Pulmonary artery endothelial cell (primary cell): Measurements from ENCODE around the gene MSRB3. TPM values are rescaled to one million over a fixed set of nuclear protein-coding genes. Genes with fewer than 3 reads are reported as not detected.
A peak's percentile ranks its signal among the peaks of the same experiment; 100 is the strongest.
"Not testable (repeated sequence)": the region's sequence is repeated elsewhere in the genome, so short reads cannot be mapped to it uniquely, and the experiment has no call there.

Experiments used
- DNase-seq: peaks from one replicate; pipeline ENCODE4 v3.0.0-alpha.2; 2011; ENCODE audit warnings: low read depth, low spot score
- total RNA-seq: library from RNA; depleted of rRNA; stranded (reverse); fragments of >200 nt; gene quantifications from 2 replicates; pipeline ENCODE4 v1.2.3, GENCODE V29; 2014

Gene MSRB3
- total RNA-seq, 1 donor from 2014 or later: 42.1 TPM

DNA sequence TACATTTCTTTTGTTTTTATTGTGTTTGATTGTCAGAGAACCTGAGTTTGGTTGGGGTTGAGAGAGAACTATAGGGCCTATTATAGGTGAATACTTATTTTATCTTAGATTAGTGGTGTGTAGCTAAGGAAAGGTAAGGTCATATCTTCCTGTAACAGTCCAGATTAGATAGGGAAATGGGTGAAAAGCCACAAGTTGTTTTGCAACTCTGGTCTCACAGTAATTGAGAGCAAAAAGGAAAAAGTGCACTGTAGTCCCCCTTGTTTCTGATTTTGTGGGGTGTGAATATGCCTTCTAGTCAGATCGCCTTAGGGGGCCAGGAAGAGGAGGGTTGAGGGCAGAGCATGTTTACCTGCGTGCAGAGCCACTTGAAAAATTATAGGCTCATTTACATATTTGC is 8.9 kb downstream of the MSRB3 start:
- no peak for DNase-seq

DNA sequence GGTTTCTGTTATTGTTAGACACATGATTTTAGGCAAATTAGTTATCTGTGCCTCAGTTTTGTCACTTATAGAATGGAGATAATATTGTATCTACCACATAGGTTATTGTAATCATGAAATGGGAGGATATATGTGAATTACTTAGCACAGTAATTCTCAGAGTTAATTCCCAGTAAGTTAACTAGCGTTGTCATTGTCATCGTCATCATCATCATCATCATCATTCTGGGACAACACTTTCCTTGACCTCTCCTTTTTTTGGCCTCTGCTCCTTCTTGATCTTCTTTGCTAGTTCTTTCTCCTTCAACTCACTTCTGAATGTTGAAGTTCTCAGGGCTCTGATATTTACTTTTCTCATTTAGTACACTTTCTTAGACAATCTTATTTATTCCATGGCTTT is 13.8 kb downstream of the MSRB3 start:
- no peak for DNase-seq

DNA sequence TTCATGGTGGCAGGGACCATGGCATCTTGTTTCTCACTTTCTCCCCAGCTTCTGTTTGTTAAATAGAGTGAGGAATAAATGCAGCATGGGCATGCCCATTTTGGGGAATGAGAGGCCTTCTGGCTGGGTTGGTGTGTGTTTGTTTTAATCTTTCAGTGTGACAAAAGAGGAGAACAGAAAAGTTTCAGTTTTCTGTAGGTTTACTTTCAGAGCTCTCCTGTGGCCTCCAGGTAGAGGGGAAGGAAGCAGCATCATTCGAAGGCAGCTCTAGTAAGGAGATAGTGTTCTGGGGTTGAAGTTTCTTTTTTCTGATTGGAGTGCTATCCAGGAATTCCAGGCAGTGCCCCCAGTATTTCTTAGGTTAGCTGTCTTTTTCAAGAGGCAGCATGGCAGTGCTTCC is 15.3 kb downstream of the MSRB3 start:
- no peak for DNase-seq

DNA sequence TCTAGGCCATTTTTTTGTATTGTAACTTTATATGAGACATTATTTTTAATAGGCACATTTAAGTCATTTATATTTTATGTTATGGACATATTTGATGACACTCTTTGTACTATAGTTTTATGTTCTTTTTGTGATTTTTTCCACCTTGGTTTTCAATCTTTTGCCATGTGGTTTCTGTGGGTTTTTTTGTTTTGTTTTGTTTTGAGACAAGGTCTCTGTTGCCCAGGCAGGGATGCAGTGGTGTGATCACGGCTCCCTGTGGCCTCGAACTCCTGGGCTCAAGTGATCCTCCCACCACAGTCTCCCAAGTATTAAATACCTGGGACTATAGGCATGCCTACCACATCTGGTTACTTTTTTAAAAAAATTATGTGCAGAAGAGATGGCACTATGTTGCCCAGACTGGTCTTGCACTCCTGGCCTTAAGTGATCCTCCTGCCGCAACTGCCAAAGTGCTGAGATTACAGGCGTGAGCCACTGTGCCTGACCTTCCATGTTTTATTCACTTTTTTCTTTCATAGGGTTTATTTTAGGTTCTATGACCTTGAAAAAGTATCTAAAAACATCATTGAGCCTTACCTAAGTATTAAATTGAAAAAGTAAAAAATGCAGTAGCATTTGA is 16.3 kb downstream of the MSRB3 start:
- DNase-seq: no peak

DNA sequence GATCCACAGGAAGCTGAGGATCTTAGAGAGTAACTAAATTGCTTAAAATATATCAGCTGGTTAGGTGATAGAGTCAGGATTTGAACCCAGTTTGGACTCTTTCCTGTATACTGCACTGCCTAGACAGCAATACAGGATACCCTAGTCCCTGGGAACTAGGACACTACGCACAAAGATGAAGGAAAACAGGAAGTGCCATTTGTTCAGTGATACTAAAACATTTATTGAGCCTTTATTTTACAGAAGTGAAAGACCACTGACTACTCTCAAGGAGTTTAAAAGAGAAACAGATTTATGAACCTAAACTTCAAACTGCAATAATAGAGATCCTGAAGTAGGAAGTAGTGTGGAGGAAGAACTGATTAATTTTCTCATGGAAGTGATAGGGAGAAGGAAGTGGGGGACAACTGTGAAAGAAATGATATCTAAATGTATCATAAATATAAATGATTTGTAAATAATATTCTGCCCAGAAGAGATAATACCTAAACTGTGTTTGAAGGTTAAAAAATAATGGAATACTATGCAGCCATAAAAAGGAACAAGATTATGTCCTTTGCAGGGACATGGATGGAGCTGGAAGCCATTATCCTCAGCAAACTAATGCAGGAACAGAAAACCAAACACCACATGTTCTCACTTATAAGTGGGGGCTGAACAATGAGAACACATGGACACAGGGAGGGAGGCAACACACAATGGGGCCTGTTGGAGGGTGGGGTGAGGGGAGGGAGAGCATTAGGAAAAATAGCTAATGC is 18.2 kb downstream of the MSRB3 start:
- no peak for DNase-seq

DNA sequence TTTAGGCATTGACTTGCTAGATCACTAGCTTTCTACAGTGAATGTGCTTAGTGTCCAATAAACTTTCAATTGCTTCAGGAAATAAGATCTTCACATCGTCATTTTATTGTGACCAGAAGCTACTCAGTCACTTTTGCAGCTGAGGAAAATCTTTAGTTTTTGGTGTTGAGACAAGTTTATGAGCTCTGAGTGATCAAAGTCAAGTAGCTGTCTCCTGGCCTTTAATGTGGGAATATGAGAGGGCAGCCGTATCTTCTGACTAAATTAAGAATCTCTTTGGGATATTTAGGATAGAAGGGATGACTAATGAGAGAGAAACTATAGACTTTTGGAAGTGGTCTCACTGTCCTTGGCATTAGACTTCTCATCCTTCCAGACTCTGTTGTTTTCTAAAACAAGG is 21.6 kb downstream of the MSRB3 start:
- no peak for DNase-seq

DNA sequence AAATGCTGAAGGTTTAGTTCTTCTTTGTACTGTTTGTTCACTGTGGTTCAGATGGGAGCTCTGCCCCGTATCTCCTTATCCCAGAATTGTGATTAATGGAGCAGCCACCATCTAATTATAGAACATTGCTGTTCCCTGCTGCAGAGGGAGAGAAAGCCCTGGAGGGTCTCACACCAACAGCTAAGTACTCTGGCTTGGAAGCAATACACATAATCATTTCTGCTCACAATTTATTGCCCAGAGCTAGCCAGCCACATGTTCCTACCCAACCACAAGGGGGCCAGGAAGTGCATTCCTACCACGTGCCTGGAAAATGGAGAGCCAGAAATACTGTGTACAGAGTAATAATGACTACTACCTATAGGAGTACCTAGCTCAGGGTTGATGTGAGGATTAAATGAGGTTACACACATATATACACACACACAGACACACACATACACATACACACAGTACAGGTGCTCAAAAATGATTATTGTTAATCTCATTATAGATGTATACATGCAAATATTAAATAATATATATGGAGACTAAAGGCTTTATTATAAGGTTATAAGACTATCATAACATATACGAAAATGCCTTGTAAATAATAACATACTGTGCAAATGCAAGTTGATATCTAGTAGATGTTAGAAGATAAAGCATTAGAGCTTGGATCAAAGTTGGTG is 22.3 kb downstream of the MSRB3 start:
- DNase-seq: no peak

DNA sequence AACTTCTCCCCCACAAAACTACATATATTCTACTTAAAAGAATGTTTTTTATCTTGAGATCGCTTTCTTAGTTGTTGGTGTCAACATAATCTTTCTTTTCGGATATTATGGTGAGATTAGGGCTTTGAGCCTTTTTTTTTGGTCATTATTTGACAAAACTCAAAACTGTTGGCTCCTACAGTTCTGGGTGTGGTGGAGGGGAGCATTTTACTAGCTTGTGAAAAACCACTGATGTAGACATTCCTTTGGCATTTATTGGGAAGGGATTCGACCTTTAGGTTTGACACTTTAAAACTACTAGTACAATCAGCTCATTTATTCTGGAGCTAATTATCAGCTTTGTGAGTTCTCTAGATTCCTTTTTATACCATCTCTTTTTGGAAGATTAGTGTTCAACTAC is 24.4 kb downstream of the MSRB3 start:
- DNase-seq: no peak

DNA sequence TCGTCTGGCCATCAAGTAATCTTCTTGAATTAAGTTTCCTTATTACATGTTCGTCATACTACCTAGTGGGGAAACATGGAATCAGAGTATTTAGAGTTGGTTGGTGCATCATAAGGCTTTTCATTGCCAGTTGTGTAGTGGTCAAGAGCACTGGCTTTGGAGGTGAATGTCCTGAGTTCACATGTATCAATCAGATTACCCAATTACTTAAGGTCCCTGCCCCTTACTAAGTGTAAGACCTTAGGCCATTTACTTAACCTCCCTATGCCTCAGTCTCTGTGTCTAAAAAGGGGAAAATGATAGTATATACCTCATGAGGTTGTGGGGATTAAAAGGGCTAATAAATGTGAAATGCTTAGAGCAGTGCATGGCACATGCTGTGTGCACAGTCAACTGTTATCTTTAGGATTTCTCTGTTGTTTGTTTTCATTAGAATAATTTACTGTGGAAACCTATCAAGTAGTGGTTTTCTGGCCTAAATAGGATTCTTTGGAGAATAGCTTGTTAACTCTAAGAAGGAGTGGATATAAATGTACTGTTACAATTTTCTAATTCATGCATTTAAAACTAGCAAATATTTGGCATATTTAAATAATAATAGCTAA is 27.0 kb downstream of the MSRB3 start:
- DNase-seq: no peak

DNA sequence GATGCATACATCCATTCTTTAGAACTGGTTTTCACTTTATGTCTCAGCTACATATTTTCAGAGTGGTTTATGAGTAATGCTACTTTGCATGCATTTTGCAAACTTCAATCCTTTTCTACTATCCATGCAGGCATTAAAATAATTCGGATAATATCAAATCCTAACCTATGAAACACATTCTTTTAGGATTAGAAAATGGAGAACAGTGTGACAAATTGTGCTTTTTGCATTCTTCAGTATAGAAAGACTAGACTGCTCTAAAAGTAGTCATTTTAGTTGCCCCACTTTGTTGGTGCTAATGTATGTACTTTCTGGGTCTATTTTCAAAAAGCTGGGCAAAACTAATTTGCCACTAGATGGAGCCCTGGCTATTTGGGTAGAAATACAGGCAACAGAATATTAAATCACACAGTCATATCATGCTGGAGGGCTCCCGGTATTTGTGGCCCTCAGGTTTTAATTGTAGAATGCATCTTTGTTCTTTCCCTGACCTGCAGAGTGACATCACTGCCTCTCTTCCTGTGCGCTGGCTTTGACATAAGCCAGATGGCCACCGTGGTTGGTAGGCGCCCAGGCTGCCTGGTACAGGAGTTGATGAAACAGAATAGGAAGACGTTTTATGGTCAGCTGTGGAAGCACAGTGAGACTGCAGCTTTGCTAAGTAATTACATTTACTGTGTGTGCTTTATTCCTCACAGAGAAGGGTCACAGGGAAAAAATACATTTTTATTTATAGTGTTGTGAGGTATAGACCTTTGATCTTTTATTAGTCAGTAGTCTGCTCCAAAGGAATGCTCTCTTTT is 28.1 kb downstream of the MSRB3 start:
- DNase-seq: peak; percentile 46

DNA sequence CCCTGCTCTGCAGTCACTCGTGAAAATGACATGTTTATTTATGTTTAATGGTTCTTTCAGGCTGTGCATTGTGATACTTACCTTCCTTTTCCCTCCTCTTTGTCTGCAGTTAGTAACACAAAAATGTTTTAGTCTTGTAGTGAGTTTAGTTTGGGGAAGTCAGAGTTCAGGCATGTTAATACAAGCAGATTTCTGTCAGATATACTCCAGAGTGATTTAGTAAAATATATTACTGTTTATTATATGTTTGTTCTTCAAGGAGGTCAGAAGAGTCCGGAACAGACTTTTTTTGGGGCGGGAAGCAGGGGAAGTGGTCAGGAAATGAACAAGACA is 28.7 kb downstream of the MSRB3 start:
- DNase-seq: no peak

DNA sequence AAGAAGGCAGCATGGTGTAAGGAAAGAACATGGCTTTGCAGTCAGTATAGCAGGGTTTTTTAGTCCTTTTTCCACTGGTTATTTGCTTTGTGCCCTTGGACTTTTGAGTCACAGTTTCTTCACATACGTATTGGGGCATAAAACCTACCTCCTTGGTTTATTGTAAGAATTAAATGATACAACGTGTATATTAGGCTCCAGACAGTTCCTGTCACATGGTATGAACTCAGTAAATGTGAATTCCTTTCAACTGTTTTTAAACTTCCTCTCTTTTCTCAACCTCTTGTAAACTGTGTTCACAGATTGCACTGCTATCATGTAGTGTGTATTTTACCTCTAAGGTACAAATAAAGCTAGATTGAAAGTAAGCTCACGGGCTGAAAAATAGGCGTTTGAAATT is 29.5 kb downstream of the MSRB3 start:
- DNase-seq: peak; percentile 24

DNA sequence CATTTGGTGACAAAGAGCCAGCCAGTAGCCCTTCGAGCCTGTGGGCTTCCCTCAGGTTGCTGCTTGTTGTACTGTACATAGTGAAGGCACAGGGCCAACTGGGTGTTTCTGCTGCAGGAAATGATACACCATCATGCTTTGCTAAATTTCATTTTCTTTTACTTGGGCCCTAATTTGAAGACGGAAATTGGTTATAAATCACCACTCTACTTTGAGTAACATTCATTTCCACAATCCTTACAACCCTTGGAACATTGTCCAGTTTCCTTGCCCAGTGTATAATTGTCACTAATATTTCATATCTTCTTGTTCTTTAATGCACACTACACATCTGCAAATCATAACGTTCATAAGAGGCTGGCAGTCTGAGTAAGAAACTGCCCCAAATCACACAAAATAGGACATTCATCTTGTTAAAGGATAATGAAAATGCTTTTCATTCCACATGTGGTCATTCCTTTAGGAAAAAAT is 30.2 kb downstream of the MSRB3 start:
- peak; percentile 60 for DNase-seq

DNA sequence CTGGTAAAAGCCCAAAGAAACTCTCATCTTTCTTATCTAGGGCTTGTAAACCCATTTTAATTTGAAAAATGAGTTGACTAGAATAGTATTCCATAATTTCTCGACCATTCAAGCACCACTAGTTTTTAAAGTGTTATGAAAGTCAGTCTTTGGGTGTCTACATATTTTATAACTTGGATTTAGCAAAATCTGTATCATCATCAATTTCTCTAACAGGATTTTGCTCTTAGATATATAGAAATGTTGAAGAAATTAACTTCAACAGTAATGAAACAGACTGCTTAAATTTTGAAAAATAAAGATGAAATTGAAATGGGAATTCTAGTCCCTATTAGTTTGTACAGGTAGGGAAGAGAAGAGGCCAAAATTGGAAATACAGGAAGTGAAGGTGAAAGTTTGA is 32.8 kb downstream of the MSRB3 start:
- DNase-seq: no peak

DNA sequence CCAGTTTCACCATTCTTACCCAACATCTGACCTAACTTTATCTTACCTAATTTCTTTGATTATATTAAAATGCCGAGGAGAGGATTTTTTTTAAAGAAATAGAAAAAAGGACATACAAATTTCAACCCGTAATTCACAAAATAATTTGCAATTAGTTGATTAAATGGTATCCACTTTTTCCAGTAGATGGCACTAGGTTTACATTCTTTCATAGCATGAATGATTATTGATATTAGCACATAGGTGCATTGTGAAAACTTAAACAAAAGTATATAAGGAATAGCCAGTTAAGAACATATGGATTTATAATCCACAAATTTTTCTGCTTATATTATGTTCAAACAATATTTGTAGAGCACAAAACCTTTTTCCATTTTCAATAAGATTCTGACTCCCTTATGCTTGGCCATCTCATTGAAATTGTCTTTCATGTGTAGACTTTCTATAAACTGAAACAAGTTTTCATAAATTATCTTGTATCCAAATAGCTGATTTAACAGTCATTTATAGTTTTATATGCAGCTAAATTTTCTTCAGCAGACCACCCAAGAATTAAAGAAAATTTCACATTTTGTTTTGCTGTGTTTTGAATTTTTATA is 35.3 kb downstream of the MSRB3 start:
- DNase-seq: no peak

DNA sequence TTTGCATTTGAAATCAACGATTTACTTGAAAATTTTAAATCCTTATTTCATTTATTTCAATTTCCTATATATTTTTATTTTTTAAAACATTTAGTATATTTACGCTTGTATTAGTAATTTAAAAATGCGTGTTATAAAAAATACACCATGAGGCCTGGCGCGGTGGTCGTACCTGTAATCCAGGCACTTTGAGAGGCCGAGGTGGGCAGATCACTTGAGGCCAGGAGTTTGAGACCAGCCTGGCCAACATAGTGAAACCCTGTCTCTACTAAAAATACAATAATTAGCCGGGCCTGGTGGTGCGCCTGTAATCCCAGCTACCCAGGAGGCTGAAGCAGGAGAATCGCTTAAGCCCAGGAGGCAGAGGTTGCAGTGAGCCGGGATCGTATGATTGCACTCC is 36.8 kb downstream of the MSRB3 start:
- DNase-seq: not testable (repeated sequence)

DNA sequence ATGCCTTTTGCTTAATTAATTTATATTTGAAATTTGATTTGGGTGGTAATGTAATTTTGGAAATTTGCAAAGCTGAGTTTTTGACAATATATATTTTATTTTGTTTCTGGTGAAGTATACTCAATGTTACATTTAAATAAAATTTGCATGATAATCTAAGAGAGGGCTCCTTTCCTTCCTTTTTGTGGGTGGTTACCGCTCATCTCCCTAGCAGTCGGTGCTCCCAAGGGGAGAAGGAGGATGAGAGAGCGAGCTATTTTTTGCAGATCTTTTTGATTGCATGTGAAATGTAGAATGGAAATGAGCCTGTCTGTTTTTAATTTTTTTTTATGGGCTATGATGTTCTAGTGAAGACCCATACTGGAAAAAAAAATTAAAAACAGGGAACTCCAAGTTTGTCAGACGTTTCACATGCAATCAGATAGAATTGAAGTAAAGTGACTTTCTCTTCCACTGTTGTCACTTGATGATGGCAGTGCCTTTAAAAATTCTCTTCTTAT is 39.8 kb downstream of the MSRB3 start:
- DNase-seq: no peak

DNA sequence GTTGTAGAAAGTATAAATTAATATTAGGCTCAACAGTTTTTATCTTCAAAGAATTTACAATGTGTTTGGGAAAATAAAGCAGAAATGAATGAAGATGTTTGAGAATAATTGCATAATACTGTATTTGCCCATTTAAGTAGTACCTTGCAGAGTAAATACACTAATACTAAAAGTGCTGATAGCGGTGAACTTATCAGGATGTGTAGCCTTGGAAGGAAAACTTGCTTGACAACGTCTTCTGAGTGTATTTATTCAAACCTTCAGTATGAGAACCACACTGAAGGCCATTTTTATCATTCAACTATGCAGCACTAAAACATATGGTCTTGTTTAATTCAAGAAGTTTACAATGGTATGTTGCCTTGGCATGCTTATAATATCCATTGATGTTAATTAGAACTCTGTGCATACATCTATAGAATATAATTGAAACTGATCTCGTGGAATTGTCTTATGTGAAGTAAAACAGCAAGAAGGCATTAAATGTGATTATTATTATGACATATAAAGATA is 41.3 kb downstream of the MSRB3 start:
- no peak for DNase-seq

DNA sequence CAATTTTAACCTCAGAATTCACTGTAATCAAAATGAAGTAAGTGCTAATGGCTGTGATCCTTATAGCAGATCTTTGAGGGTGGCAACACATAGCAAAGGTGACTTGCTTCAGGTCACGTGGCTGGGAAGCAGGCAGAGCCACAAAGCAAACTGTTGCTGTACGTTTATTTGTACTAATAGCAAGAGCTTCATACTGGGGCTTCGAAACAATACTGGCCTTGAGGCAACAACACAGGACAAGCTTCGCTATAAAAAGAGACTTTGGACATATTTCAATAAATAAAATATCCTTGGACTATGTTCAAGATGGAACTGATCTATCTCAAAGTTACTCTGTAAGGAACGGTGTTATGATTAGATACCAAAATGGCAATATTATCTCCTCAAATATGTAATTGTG is 44.6 kb downstream of the MSRB3 start:
- no peak for DNase-seq

DNA sequence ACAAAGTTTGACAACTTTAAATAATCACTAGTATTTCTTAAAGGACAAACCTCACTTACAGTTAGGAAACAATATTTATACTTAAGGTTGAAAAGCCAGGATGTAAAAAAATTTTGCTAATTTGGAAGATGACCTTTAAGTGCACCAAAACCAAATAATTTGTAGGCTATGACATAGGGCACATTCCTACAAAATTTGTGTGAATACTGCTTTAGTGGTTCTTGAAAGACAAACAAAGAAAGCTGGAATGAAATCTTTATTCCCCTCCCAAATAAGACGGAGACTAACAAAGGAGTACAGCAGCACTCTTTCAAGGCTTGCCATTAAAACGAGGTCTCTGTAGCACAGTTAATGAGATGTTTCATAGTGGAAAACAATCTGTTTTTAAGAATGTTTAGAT is 45.6 kb downstream of the MSRB3 start:
- DNase-seq: no peak

DNA sequence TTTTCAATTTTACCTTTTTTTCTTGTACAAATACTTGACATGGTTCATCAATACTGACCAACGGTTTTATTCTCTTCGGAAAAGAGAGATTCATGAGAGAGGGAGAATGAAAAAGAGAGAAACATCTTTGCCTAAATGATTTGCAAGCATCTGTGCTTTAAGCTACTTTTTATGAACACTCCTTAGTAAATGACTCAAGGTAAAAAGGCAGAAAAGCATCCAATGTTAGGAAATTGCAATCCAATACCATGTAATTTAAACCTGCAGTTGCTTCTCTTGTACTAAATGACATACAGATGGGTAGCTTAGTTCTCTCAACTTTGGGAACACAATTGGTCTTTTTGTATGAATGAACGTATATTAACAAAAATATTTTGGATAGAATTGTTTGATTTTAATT is 46.1 kb downstream of the MSRB3 start:
- no peak for DNase-seq
